Retinal pigment epithelial cell (primary cell): Measurements from ENCODE around the gene OR2J2.
"Not testable (repeated sequence)": the region's sequence is repeated elsewhere in the genome, so short reads cannot be mapped to it uniquely, and the experiment has no call there.

Experiments used
- DNase-seq: peaks from one replicate; pipeline ENCODE4 v3.0.0-alpha.2; 2010; ENCODE audit warnings: low read depth
- H3K4me3 ChIP-seq: 2 replicates; pipeline ENCODE4 v1.5.1; 2011; ENCODE audit warnings: mild to moderate bottlenecking, low read length, control low read depth, moderate library complexity
- CTCF ChIP-seq: conservative IDR thresholded peaks from 2 replicates; pipeline ENCODE4 v1.5.1; 2011; ENCODE audit warnings: low read depth, low read length, control low read depth, inconsistent platforms

The OR2J2 gene

DNA sequence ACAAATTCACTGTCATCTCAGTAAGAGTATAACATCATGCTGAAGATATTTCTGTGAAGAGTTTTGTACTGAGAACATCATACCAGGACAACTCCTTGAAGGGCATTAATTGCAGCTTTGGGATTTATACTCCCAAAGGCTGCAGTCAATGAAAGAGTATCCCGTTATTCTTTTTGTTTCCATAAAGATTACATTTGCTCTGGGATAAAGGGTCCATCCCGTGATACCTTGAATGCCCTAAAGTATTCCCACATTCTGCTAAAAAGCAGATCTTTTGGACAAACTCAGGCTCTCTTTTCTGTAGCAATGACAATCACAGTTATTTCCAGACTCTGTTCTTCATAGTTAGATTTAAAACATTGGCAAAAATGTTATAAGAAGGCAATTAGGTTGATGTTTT, at the start of gene OR2J2:
Gene OR2J2, plus strand, starts transcription at position 301 of the 400 bp plus-strand sequence. CDS start 2,729 bp downstream, outside the sequence.
- H3K4me3 ChIP-seq, DNase-seq: not testable (repeated sequence)

DNA sequence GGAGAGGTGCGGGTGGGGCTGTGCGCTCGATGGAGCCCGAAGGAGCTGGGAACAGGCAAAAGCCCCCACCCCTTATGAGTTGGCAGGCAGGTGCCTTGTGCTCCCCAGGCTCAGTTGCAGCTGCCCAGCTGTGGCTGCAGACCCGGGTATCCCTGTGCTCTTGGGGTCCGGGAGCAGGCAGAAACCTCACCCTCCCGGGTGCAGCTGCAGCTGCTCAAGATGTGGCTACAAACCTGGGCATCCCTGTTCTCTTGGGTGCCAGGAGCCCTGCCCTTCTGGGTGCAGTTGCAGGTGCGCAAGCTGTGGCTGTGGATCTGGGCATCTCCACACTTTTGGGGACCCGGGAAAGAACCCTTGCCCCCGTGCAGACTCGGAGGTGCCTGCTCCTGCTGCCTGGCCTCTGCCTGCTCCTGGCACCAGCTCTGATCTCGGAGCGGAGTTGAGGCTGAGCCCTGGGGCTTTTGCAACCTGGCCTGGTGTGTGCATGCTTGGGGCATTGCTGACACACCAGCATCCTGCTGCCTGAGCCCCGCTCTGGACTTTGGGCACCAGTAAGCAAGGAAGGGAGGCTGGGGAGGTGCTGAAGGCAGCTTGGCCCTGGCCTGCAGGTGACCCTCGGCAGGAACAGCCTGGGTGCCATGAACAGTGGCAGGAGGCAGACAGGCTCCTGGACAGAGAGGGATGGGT, 41.2 kb upstream of the OR2J2 start:
- no peak overlapping the region for H3K4me3 ChIP-seq
- TF ChIP-seq CTCF, result no peak

GRCh38 chr6:29130644-29131043, 40.1 kb upstream of the OR2J2 start:
- no peak for DNase-seq
- H3K4me3 ChIP-seq, result no peak overlapping the region
- TF ChIP-seq CTCF, result no peak

More for the DNA sequence above, 41.2 kb upstream of the OR2J2 start:
- no peak for DNase-seq

DNA sequence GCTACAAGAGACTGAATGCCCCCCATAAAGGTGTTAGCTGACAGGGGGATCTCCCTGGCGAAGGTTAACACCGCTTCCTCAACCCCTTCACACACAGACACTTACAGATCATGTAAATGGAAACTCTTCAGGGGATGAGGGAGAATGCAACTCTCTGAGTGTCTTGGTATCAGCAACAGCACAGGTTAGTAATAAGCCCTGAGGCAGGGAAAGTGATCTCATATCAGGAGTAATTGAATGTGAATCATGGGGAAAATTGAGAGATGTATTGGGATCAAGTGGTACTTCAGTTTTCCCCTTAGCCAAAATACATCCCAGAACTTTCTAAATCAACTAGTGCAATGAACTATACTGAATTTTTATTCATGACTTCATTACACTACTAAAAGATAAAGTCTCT, 39.0 kb upstream of the OR2J2 start:
- DNase-seq, result no peak
- no peak for TF ChIP-seq CTCF
- H3K4me3 ChIP-seq, result no peak overlapping the region

GRCh38 chr6:29137724-29138123, 33.0 kb upstream of the OR2J2 start:
- no peak for TF ChIP-seq CTCF
- H3K4me3 ChIP-seq, result no peak overlapping the region
- no peak for DNase-seq

- no peak overlapping the region for H3K4me3 ChIP-seq
- DNase-seq, result no peak
- no peak for TF ChIP-seq CTCF
These were observed 29.1 kb upstream of the OR2J2 start for GRCh38 chr6:29141606-29142005.

DNA sequence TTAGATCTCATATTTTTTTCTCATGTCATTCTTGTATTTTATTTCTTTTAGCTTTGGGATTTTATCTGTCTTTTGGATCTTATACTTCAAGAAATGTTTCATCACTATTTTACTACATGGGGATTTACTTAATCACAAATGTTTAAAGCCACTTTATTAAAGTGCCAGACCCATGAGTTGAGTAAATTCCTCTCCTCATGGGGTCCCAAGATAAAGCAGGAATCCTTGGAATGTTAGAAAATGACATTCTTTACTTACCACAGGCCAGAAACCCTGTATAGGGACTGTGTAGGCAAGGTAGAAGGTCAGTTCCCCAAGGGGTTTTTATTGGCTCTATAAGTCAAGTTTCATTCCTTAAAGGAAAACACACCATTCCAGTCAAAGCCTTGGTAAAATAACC, 28.4 kb upstream of the OR2J2 start:
- no peak overlapping the region for H3K4me3 ChIP-seq
- TF ChIP-seq CTCF, result no peak
- no peak for DNase-seq
